ENCODE data around the gene TMEM72. TPM values are rescaled to one million over a fixed set of nuclear protein-coding genes. Genes with fewer than 3 reads are reported as not detected.

Gene TMEM72
- total and polyA plus RNA-seq, 2 of the 13 experiments (the other 11 are each of a cell fraction or from before 2014, with no cell fraction given): 0.04 TPM; not detected in 1

- no peak for TF ChIP-seq IRF1 (CRISPR knock-in tag; IDR thresholded peaks at IDR 0.05; ENCODE audit: low read depth)
- TF ChIP-seq ZNF563 (CRISPR knock-in tag; IDR thresholded peaks at IDR 0.05): no peak
- no peak for TF ChIP-seq ZFP36 (IDR thresholded peaks at IDR 0.05; ENCODE audit: borderline replicate concordance, low read depth, low read length, partially characterized antibody)
- no peak for TF ChIP-seq DZIP1 (CRISPR knock-in tag; IDR thresholded peaks at IDR 0.05)
- TF ChIP-seq SKIL (CRISPR knock-in tag; IDR thresholded peaks at IDR 0.05; ENCODE audit: borderline replicate concordance): no peak
- no peak for TF ChIP-seq ZNF550 (CRISPR knock-in tag; IDR thresholded peaks at IDR 0.05; ENCODE audit: borderline replicate concordance)
- no peak for TF ChIP-seq ZNF235 (CRISPR knock-in tag; IDR thresholded peaks at IDR 0.05; ENCODE audit: borderline replicate concordance)
- TF ChIP-seq FOSL1 (CRISPR knock-in tag; IDR thresholded peaks at IDR 0.05; ENCODE audit: borderline replicate concordance): no peak
- no peak for TF ChIP-seq ZBTB49 (CRISPR knock-in tag; IDR thresholded peaks at IDR 0.05; ENCODE audit: borderline replicate concordance)
- TF ChIP-seq CENPBD1 (CRISPR knock-in tag; IDR thresholded peaks at IDR 0.05; ENCODE audit: borderline replicate concordance, low read depth): no peak
- TF ChIP-seq CBX2 (IDR thresholded peaks at IDR 0.05; ENCODE audit: low read depth, low read length): no peak
- TF ChIP-seq CBX2 (CRISPR knock-in tag; IDR thresholded peaks at IDR 0.05; ENCODE audit: low read depth): no peak
- TF ChIP-seq PTBP1 (IDR thresholded peaks at IDR 0.05; ENCODE audit: low read depth, low read length, poor library complexity, severe bottlenecking): no peak
- TF ChIP-seq NFYC (CRISPR knock-in tag; IDR thresholded peaks at IDR 0.05): no peak
Measured at GRCh38 chr10:44895280-44895679, 15.9 kb upstream of the TMEM72 start (continued).
